Stimulated activated CD4-positive, alpha-beta T cell treated with anti-CD3 and anti-CD28 coated beads, Interleukin-12 subunit alpha, Interleukin-12 subunit beta, amount 100 ng/mL, for 24 hours (primary cell): ENCODE measurements around the gene GBP7.

Source experiments
- DNase-seq, 2 experiments: peaks; one replicate each; pipeline ENCODE4 v3.0.0-alpha.2; 2020; ENCODE audit warnings: low read depth in 2 of 2

GBP7 gene

GRCh38 chr1:89114662-89115061 lies 61.1 kb downstream of the GBP7 start:
- DNase-seq = no peak

- DNase-seq = no peak
These were observed 62.8 kb downstream of the GBP7 start for GRCh38 chr1:89112871-89113613.

- no peak for DNase-seq
These were observed 71.1 kb downstream of the GBP7 start for GRCh38 chr1:89104687-89105086.

GRCh38 chr1:89104147-89104546 lies 71.7 kb downstream of the GBP7 start:
- DNase-seq = no peak

GRCh38 chr1:89102021-89102420 lies 73.8 kb downstream of the GBP7 start:
- no peak for DNase-seq

GRCh38 chr1:89100412-89100811 lies 75.4 kb downstream of the GBP7 start:
- DNase-seq = no peak

GRCh38 chr1:89098857-89099256 lies 76.9 kb downstream of the GBP7 start:
- DNase-seq = no peak

GRCh38 chr1:89095737-89096136 lies 80.1 kb downstream of the GBP7 start:
- no peak for DNase-seq

- no peak for DNase-seq
These were observed 85.8 kb downstream of the GBP7 start for GRCh38 chr1:89089962-89090361.

- no peak for DNase-seq
These were observed 87.2 kb downstream of the GBP7 start for GRCh38 chr1:89088572-89088971.

GRCh38 chr1:89087241-89087640 lies 88.6 kb downstream of the GBP7 start:
- no peak for DNase-seq

GRCh38 chr1:89085781-89086180 lies 90.0 kb downstream of the GBP7 start:
- no peak for DNase-seq
